DMS 273 treated with DMSO at 0.1 percent for 48 hours (cell line): ENCODE data around the gene URAD.
"Not testable (repeated sequence)": the region's sequence is repeated elsewhere in the genome, so short reads cannot be mapped to it uniquely, and the experiment has no call there.

Source experiments
- DNase-seq: peaks from one replicate; lab custom pipeline; 2025; lab: John Stamatoyannopoulos, UW

The URAD gene

DNA sequence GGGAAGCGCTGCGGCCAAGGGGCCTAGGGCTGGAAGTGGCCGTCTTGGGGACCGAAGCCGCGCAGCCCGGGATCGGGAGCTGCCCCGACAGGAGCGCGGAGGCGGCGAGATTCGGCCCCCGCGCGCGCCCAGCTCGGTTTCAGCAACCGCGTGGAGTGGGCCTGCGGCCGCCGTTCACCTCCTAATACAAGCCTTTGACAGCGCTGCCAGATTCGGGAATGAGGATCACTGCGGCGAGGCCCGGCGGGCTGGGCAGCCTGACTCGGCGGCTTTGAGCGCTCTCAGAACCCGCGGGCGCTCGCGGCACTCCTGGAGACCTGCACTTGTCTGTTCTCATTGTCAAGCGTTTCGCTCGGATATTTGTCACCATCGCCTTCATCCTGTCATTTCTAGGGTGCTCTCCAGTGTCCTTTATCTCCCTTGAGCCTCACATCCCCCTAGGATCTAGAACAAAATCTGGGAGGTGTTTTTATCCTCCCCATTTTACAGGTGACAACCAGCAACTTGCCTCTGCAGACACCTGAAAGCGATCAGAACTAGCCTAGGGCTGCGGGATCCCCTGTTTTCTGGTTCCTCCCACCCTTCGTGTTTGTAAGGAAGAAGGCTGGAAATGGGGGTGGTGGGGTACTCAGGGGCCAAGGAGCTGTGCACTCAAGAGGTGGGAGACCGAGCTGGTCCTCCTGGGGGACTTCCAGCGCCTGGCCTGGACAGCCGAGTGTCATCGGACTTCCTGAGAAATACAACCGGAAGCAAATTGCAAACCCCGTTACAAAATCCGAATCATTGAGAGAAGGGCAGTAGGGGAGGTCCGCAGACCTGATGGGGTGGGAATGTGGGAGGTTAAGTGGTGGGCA lies 17.9 kb downstream of the URAD start:
- no peak for DNase-seq

GRCh38 chr13:27969866-27970229 lies 18.6 kb downstream of the URAD start:
- no peak for DNase-seq

DNA sequence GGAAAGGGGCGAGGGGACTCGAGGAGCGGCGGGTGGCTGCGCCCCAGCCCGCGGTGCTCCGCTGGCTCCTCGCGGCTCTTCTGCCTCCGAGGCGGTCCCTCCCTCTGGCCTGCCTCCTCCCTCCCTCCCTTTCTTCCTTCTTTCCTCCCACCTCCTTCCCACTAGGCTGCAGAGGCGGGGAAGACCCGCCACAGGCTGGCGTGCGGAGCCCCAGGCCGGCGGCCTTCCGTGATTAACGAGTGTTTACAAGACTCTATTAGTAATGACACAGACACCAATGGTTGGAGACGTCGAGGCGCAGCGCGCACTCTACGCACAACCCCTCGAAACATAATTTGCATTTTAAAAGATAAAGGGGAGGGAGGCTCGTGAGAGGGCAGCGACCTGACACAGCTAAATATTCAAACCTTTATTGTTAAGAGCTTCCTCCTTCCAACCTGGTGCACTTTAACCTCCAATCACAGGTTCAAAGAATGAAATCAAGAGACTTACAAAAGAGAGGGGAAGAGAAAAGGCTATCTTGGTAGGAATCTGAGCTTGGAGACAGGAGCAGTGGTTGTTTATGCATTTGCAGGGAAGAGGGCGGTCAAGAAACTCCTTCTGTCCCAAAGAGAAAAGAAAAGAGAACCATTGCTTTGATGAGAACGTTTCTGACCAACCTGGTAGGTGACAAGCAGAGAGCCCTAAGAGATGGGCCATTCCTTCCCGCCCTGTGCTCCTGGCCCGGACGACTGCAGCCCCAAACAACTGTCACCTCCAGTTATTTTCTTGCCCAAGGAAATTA lies 19.2 kb downstream of the URAD start, which contains the start of gene CDX2:
Gene CDX2 (minus strand): TSS at position 234 of the 784 bp plus-strand sequence. CDS start 309 bp downstream, outside the sequence.
- DNase-seq: no peak

DNA sequence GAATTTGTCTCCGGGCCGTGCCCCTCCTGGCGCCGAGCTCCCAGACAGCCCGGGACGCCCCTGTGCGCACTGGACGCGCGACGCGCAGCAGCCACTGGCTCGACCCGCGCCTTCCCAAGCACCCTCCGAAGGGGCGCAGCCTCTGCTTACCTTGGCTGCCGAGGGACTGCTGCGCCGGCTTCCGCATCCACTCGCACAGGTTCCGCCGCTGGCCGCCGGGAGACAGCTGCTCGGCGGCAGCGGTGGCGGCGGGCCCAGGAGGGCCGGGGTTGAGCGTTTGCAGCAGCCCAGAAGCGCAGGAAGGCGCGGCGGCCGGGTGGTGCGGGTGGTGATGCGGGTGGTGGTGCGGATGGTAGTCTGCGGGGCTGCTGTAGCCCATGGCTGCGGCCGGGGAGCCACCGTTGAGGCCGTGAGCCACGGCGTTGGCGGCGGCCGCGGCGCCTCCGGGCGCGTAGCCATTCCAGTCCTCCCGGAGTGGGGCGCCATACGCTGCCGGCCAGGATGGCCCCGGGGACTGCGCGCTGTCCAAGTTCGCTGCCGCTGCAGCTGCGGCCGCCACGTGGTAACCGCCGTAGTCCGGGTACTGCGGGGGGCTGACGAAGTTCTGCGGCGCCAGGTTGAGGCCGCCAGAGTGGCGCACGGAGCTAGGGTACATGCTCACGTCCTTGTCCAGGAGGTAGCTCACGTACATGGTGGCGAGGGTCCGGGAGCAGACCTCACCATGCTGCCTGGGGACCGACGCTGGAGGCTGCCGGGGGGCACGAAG lies 20.0 kb downstream of the URAD start:
- no peak for DNase-seq

DNA sequence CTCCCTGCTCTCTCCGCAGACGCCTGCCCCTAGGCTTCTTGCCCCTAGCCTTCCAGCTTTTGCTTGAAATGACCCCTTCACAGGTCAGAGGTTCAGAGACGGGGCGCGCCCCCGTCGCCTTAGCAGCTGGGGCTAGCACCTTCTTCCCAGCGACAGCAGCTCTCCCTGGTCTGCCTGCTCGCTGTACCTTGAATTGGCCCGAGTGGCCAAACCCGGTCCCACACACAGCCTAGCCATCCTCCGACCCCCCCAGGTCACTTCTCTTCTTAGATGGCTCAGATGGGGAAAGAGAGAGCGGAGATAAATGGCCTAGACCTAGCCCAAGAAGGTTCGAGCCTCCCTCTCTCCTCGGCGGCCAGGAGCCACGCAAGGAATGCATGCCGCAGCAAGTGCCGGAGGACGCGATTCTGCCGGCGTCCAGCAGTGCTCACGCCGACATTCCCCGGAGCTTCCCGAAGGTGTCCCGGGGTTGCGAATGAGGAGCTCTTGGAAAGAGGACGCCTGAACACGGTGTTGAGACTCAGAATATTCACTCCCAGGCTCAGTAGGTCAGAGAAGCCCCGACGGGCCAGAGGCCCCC lies 20.7 kb downstream of the URAD start:
- DNase-seq: no peak

DNA sequence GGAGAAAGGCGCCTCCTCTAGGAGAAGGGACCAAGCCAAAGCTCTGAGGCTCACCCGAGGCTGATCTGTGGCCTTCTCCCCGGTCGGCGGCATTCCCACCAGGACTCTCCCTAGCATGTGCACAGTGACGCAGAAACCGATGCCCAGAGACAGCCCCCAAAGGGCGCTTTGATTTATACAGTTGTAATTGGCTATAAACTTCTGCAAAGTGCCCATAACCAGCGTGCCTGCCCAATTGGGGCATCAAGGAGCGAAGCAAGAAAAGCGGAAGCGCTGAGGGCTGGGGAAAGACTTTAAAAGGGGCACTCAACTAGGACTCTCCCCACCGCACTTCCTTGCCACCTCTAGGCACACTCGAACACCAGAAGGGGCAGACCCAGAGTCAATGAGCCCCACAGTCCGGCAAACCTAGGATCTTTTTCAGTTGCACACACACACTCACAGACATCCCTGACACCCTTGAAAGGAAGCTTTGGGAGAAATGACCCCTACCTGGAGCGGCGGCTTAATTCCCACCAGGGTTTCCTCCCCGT lies 21.2 kb downstream of the URAD start:
- no peak for DNase-seq

DNA sequence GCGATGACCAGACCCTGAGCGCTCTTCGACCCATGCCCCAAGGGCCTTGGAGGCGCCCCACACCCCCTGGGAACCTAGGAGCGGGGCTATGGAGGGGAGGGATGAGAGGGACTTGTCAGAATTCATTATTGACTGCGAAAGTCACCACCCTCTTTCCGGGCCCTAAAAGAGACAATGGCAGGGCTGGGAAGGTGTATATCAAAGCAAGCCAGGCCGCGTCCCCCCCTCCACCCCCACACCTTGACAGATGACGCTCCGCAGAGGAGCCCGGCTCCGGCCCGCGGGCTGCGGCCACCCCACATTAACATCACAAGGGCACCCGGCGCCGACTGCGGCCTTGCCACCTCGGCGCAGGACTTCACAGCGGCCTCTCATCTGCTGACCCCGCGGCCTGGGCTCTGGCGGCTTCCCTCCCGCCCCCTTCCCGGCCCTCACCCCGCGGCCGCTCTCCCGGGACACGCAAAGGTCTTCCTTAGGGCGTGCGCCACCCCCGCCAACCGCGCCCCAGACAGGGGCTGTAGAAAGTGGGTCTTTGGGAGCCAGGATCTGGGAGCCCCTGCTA lies 21.8 kb downstream of the URAD start:
- DNase-seq: no peak

- DNase-seq: no peak
Observed at GRCh38 chr13:27965740-27966640, 22.5 kb downstream of the URAD start.

DNA sequence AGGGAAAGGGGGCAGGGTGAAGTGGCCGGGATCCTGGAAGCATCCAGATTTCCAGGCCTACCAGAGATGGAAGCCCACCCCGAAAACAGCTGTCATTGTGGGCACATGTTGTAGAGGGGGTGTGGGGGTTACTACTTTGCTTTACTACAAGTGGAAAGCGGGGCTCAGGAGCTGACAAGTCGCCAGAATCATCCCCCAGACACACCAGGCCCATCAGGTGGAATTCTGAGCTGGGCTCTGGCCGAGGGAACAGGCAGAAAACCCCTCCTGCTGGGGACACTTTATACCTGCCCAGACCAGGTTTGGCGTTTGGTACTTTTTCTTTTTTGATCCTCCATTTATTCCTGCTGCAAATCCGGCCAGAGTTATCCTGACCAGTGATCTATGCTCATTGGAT lies 23.2 kb downstream of the URAD start:
- DNase-seq: no peak

- no peak for DNase-seq
Observed at GRCh38 chr13:27964741-27965323, 23.7 kb downstream of the URAD start.

DNA sequence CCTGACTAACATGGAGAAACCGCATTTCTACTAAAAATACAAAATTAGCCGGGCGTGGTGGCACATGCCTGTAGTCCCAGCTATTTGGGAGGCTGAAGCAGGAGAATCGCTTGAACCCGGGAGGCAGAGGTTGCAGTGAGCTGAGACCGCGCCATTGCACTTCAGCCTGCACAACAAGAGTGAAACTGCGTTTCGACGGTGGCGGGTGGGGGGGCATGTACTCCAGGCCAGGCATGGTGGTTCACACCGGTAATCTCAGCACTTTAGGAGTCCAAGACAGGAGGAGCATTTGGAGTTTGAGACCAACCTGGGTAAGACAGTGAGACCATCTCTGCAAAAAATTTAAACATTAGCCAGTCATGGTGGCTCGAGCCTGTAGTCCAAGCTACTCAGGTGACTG lies 24.3 kb downstream of the URAD start:
- DNase-seq: not testable (repeated sequence)

DNA sequence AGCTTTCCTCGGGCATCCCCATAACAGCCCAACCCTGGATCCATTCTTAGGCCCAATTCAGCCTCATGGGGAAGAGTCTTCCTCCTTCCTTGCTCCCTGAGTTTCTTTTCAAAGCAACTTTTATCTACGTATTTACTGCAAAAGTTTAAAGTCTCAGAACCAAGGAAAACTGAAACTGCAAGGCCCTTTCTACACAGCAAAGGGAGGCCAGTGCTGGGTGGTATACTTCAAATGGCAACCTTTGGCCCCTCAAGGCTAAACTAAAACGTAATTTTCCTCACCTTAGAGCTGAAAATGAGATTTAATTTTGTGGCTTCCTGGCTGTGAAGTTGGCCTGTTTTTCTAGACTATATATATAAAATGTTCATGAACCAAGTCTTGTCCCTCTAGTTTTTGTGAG lies 25.0 kb downstream of the URAD start:
- DNase-seq: no peak

- DNase-seq: no peak
Observed at GRCh38 chr13:27962982-27963381, 25.5 kb downstream of the URAD start.

DNA sequence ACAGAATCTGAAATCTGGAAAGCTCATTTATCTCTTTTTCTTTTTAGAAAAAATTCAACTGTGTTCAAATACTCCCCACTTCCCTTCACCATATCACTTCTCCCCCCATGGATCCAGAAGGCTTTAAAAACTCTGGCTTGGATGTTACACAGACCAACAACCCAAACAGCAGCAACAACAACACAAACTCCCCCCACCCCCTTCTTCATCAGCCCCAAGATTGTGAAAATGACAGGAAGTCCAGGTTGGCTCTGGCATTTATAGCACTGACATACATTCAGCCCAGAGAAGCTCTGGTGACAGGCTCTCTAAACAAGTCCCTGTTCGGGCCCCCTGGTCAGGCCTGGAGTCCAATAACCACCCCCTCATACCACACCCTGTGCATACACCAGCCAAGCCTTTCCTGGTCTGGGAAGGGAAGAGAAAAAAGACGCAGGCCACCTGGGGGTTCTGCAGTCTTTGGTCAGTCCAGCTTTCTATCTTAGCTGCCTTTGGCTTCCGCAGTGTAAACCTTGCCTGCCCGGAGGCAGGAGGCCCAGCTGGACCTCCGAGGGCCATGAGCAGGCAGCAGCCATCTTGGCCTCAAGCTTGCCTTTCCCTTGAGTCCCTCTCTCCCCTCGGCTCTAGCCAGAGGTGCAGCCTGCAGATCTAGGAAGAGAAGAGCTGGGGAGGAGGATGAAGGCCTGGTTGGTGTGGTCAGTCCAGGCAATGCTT lies 26.2 kb downstream of the URAD start:
- DNase-seq: no peak

DNA sequence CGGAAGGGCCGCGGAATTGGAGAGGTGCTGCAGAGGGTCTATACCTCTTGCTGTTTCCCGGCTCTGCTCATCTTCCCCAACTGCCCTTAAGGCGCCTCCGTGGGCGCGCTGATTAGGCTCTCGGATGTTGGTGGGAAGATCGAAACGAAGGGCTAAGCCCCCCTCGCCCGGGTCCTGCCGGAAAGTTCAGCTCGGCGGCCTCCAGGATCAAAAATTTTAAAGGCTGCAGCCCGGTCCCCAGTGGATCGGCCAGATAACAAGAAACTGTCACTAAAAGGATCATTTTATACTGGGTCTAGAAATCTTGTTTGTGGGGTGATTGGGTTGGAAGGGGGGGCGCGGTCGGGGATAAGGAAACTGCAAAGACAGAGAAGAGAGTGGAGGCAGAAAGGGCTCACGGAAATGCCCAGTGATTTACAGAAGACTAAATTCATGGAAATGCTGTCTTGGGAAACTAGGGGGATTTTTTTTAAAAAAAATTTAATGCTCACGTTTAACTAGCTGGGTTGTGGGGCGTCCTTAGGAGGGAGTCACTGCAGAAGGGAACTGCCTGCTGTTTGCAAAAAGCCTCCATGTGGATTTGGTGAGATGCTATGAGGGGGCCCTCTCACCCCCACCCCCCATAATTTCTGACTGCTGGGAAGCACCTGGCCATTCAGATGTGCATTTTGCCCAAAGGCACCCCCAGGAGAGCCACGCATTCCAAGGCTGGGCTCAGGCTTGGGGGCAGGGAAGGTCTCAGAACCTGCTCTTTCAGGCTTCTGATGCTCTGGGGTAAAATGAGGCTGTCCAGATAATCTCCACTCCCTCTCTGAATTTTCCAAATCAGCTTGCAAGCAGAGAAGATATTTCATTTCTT lies 27.0 kb downstream of the URAD start:
- no peak for DNase-seq

DNA sequence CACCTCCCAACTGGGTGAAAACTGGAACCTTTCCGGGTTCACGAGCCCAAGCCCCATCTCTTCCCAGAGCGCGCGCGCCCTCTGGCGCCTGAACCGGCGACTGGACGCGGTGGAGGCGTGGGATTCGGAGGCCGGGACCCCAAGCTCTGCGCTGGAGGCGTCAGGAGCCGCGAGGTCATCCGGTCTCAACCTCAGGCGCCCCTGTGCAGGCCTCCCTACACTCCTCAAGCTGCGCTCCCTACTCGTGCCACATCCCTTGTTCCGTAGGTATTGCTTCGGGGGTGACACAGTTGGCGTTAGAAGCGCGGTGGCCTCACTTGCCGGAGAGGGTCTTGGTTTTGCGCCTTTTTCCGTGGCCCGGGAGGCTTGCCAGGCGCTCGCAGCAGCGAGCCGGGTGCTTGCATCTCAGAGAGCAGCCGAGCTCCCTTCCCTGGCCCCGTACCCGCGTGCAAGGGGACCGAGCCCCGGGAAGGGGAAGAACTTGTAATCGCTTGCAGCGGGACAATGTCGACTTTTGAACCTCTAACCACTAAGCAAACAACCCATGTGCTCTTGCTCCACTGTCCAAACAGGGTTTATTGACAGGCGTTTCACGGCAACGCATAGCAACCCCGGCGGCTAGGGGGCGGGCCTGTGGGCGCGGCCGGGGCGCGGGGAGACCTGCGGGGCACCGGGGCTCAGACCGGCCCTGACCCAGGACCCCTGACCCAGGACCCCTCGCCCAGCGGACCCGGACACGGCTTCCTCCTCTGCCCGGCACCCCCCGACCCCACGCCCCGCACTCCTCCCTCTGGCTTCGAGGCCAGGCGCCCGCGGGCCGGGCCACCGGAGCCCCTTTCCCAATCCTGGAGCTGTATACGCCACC lies 27.9 kb downstream of the URAD start:
- no peak for DNase-seq

GRCh38 chr13:27959976-27960361 lies 28.5 kb downstream of the URAD start:
- DNase-seq: no peak
